WERI-Rb-1 (cell line): Measurements from ENCODE around the gene FOCAD.

Source experiments
- DNase-seq: peaks from one replicate; pipeline ENCODE4 v3.0.0-alpha.2; 2020
- H3K27ac ChIP-seq: fragments of 250-450 bp; sonication (Bioruptor Pico); 2 replicates; pipeline ENCODE4 v1.5.1; 2020; ENCODE audit warnings: mild to moderate bottlenecking, moderate library complexity
- H3K27me3 ChIP-seq: fragments of 250-450 bp; sonication (Bioruptor Pico); 2 replicates; pipeline ENCODE4 v1.5.1; 2021; ENCODE audit warnings: mild to moderate bottlenecking, low read depth, moderate library complexity; ENCODE audit not compliant: insufficient read depth, severe bottlenecking
- H3K36me3 ChIP-seq: fragments of 250-450 bp; sonication (Bioruptor Pico); 2 replicates; pipeline ENCODE4 v1.5.1; 2020; ENCODE audit warnings: mild to moderate bottlenecking, moderate library complexity
- H3K4me3 ChIP-seq: 2 replicates; pipeline ENCODE4 v1.5.1; 2011; ENCODE audit warnings: low read depth, mild to moderate bottlenecking, control low read depth, low read length
- H3K9me3 ChIP-seq: fragments of 250-450 bp; sonication (Bioruptor Pico); 2 replicates; pipeline ENCODE4 v1.5.1; 2021; ENCODE audit warnings: mild to moderate bottlenecking, moderate library complexity; ENCODE audit not compliant: severe bottlenecking
- CTCF ChIP-seq: IDR thresholded peaks from 2 replicates; pipeline ENCODE4 v1.5.1; 2011; ENCODE audit warnings: low read depth, mild to moderate bottlenecking, control low read depth, inconsistent platforms, low read length

The FOCAD gene

GRCh38 chr9:20714442-20715415 lies 30.7 kb downstream of the FOCAD start:
- H3K36me3 ChIP-seq, result no peaks in the 10 kb centered on the region
- no peaks in the 10 kb centered on the region for H3K9me3 ChIP-seq
- no peaks in the 10 kb centered on the region for H3K27me3 ChIP-seq
- no peak overlapping the region for H3K4me3 ChIP-seq
- DNase-seq, result no peak
- TF ChIP-seq CTCF, result no peak
- H3K27ac ChIP-seq, result no peak overlapping the region

GRCh38 chr9:20722221-20722620 lies 38.2 kb downstream of the FOCAD start:
- Histone ChIP-seq H3K27ac (no peak overlapping the region), H3K36me3 (no peaks in the 10 kb centered on the region), H3K27me3 (no peaks in the 10 kb centered on the region), H3K4me3 (no peak overlapping the region), H3K9me3 (no peaks in the 10 kb centered on the region)
- no peak for TF ChIP-seq CTCF
- no peak for DNase-seq

GRCh38 chr9:20725675-20726074 lies 41.6 kb downstream of the FOCAD start:
- H3K27me3 ChIP-seq, result no peaks in the 10 kb centered on the region
- no peak for DNase-seq
- H3K9me3 ChIP-seq, result no peaks in the 10 kb centered on the region
- no peaks in the 10 kb centered on the region for H3K36me3 ChIP-seq
- no peak for TF ChIP-seq CTCF
- H3K4me3 ChIP-seq, result no peak overlapping the region
- no peak overlapping the region for H3K27ac ChIP-seq

- no peak for TF ChIP-seq CTCF
- H3K4me3 ChIP-seq, result no peak overlapping the region
- DNase-seq, result no peak
- H3K27me3 ChIP-seq, result no peaks in the 10 kb centered on the region
- no peak overlapping the region for H3K27ac ChIP-seq
- no peaks in the 10 kb centered on the region for H3K36me3 ChIP-seq
- no peaks in the 10 kb centered on the region for H3K9me3 ChIP-seq
Observed at GRCh38 chr9:20726144-20726543, 42.1 kb downstream of the FOCAD start.

GRCh38 chr9:20728493-20729220 lies 44.6 kb downstream of the FOCAD start:
- no peak overlapping the region for H3K27ac ChIP-seq
- H3K4me3 ChIP-seq, result no peak overlapping the region
- DNase-seq, result no peak
- TF ChIP-seq CTCF, result no peak
- no peaks in the 10 kb centered on the region for H3K9me3 ChIP-seq
- H3K27me3 ChIP-seq, result no peaks in the 10 kb centered on the region
- H3K36me3 ChIP-seq, result no peaks in the 10 kb centered on the region
